ENCODE measurements around the gene PRKCI.

- TF ChIP-seq GATA3 (IDR thresholded peaks at IDR 0.05; ENCODE audit: low read depth, low read length) (no peak), GATA2 (IDR thresholded peaks at IDR 0.05; ENCODE audit: low read depth, low read length) (no peak)
These were observed 130.7 kb downstream of the PRKCI start for GRCh38 chr3:170352936-170353335.
